HG03045 (cell line): Measurements from ENCODE around the gene PTPRN2.

ENCODE experiments used
- ATAC-seq: cut with Tn5 transposase; IDR thresholded peaks from one replicate; pipeline ENCODE4 v1.9.1; 2021; ENCODE audit warnings: mild to moderate bottlenecking, moderate library complexity; ENCODE audit not compliant: unreplicated experiment

PTPRN2 gene

DNA sequence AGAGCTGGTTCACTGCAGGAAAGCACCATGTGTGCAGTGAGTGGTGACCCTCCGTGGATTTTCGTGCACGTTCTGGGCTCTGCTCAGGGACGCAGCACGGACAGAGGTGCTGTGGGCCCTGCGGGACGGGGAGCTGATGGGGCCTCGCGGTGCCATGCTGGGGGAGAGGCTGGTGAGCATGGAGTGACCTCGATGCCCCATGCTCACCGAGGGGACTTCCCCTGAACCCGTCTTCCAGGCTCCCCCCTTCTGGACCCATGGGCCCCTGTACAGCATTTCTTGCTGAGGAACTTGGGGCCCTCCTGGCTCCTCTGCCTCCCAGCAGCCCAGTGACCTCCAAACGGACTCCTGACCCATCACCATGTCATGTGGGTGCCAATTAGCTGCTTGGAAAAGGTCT lies 997.1 kb downstream of the PTPRN2 start:
- ATAC-seq: no peak

DNA sequence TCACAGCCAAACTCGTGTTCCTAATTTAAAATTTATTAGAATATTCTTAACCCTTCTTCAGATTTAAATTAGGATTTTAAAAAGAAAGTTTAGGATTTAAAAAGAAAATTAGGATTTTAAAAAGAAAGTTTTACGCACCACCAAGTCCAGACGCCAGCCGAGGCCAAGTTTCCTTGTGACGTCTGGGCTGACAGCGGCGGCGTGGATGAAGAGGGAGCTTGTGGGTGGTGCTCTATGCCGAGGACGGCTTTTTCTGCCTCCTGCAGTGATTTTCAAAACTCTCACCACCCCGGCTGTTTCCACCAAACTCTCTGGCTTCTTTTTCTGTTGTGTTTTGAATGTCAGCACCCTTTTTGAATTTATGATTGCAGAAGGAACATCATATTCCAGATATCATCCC lies 997.9 kb downstream of the PTPRN2 start:
- ATAC-seq: no peak

DNA sequence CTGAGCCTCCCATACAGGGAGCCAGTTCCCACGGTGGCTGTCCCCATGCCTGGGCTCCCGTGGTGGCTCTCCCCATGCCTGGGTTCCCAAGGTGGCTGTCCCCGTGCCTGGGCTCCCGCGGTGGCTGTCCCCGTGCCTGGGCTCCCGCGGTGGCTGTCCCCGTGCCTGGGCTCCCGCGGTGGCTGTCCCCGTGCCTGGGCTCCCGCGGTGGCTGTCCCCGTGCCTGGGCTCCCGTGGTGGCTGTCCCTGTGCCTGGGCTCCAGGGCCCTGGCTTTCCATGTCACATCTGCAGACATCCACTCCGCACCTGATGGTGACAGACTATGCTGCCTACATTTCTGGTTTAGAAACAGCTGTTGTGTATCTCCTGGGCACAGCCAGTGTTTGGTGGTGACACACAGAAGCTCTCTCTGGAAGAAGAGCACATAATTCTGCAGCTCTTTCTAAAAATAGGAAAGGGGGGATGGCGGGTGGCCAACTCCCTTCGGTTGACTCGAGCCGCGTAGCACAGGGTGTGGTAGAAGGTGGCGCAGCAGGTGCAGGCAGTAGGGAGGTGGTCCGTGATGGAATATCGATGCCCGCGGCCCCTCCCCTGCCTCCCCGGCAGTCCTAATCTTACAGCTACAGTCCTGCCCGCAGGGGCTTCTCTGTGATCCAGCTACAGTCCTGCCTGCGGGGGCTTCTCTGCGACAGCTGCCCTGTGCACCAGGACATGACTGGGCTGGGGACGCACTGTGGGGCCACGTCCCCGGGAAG lies 999.6 kb downstream of the PTPRN2 start:
- no peak for ATAC-seq

DNA sequence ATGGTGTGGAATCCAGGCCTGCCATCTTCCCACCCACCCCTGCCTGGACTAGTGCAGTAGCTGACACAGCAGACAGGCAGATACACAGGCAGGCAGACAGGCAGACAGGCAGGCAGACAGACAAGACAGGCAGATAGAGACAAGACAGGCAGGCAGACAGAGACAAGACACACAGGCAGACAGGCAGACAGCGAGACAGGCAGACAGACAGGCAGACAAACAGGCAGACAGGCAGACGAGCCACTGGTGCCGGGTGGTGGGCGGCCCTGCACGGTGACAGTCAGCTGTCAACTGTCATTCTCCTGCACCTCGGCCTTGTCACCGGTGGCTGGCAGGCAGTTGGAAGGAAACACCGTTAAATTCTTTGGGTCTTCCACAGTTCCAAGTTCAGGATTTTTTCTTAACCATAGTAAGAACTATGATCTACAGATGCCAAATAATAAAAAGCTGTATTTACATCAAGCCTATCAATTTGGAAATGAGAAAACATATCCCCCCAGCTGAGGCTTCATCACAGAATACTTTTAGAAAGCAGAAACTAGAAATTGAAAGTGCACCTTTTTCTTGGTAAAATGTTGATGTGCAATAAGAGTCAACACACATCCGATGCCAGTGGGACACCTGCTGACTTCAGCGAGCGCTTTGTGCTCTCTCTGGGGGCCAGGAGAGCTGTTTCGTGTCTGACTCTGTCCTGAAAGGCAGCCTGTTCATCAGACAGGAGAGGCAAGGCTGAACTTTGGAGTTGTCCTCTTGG lies 1000.4 kb downstream of the PTPRN2 start:
- no peak for ATAC-seq

DNA sequence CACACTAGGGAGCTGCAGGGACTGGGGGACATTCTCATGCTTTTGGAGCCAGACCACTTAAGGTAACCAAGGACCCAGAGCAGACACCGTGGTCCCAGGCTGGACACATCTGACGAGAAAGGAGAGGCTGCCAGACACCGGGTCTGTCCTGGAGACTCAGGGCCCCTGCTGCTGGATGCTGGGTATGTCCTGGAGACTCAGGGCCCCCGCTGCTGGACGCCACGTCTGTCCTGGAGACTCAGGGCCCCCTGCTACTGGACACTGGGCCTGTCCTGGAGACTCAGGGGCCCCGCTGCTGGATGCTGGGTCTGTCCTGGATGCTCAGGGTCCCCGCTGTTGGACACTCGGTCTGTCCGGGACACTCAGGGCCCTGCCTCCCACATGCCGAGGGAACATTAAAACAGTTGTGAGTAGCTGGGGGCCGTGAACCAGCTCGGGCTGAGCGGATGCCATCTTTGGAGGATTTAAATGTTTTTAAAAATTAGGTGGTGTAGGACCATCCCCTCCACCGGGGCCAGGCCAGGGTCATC lies 1001.1 kb downstream of the PTPRN2 start:
- ATAC-seq: no peak

DNA sequence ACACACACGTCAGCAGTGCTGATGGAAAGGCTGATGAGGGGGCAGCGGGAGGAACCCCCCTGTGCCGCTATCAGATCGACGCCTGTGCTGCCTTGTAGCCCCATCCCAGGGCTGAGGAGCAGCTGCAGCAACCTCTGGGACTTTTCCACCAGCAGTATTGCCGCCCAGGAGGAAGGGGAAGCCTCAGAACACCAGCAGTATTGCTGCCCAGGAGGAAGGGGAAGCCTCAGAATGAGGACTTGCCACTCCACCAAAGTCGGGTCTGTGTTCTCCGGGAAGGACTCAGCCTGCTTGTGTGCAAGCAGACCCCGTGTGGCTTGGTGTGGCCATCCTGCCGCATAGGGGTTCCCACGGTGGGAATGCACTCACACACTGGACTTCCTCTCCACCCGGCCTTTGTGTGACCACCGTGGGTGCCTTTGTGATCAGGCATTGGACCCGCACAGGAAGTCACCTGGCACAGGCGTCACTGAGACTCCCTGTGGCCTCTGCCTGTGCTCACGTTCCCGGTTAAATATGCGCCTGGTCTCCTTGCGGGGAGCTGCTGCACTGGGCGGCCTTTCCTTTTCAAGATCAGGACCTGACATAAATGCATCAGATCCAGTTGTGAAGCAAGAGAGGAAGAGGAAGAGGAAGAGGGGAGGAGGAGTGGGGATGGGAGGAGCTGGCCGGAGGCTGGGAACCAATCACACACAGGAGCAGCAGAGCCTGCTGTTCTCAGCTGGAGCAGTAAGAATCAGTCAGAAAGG lies 1002.3 kb downstream of the PTPRN2 start:
- ATAC-seq: no peak

DNA sequence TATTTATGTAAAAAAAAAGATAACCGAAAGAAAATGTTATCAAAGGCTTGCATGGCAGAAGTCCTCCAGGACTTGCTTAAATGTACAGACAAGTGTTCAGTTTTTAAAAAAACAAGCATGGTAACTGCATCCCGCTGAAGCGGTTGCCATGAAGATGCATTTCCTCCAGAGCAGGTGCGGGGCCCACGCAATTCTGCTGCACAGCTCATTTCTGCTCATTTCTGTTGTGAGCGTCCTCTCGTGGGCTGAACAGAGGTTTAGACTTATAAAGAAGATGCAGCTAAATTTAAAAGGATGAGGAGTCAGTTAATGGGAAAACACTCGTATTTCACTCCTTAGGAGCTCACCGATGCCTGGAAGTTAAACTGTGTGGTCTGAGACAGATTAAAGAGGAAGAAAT lies 1003.2 kb downstream of the PTPRN2 start:
- no peak for ATAC-seq

DNA sequence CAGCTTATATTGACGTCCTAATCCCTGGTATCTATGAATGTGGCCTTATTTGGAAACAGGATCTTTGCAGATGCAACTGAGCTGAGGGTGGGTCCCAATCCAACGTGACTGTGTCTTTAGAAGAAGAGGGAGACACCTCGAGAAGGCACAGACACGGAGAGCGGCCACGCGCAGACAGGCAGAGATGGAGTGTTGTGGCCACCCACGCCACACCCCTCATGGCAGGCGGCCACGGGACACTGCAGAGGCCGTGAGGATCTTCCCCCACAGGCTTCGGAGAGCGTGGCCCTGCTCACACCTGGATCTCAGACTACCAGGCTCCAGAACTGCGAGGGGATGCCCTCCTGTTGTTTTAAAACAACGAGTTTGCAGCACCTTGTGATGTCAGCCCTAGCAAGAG lies 1005.9 kb downstream of the PTPRN2 start:
- ATAC-seq: no peak

DNA sequence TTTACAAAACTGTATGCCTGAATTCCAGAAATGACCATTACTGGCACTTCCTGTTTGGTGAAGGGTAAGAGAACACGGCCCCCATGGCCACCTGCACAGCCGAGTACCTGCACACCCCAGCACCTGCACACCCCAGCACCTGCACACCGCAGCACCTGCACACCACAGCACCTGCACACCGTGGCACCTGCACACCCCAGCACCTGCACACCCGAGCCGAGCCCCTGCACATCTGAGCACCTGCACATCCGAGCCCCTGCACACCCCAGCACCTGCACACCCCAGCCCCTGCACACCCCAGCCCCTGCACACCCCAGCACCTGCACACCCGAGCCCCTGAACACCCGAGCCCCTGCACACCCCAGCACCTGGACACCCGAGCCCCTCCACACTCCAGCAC lies 1007.3 kb downstream of the PTPRN2 start:
- no peak for ATAC-seq

DNA sequence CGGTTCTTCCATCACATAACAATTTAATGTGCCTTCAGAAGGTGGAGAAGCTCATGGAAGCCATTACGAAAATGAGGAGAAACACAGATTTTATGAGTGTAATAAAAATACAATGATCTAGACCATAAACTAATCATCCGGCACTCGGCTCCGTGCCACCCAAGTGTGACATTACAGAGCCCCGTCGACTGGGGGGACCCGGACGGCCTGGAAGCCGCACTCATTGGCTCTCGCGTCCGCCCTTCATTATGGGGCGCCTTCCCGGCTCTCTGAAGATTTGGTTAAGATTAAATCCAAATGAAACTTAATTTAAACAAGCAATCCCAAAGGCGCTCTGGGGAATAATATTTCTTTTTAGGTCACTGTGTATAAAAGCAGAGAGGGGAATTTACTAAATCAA lies 1008.2 kb downstream of the PTPRN2 start:
- ATAC-seq: no peak

DNA sequence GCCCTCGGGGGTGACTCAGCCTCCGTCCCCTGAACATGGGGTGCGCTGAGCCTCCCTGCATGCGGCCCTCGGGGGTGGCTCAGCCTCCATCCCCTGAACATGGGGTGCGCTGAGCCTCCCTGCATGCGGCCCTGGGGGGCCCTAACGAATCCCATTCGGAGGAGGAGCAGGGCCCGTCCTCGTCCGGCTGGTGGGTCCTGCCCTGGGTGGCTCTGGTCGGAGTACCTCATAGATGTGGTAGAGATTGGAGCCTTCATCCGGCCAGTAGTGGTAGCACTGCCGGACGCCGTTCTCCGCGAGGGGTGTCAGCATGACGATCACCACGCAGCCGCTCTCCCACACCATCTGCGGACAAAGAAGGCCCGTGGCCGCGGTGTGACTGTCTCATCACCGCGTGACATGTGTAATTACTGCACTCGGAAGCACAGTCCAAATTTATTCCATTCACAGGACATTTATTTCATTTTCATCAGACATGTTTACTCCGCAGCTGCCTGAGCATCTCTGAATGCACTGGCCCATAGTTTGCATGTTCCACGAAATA lies 1009.8 kb downstream of the PTPRN2 start:
- ATAC-seq: no peak

DNA sequence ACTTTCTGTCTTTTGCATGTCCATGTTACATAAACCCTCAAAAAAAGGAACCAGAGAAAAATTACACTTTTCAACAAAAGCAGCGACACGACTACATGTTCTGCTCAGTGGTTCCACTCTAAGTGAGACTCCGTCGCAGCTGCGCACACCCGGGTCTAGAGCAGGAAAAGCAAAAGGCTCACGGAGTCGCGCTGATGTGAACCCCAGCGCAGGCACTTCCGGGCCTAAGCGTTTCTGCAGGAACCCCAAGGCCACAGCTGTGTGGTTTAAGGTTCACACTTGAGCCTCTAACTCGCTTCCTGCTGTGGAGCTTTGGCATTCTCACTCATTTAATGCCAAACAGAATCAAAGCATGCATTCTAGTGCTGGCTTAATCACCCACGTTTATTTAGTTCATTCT lies 1010.6 kb downstream of the PTPRN2 start:
- no peak for ATAC-seq

DNA sequence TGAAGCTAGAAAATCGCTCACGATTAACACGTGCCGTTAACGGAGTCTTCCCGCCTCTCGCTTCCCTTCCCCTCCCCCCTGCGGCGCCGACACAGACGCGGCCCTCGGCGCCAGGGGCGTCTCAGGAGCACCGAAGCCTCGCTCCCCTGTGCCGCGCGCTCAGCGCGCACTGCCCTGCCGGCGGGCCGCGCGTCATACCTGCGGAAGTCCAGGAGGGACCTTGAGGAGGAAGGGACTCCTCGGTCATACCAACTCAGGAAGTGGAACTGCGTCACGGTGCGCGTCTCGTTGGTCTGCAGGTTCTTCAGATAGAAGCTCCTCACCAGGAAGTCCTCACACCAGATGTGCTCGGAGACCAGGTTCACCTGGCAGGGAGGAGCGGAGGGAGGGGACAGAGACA lies 1011.2 kb downstream of the PTPRN2 start:
- no peak for ATAC-seq

DNA sequence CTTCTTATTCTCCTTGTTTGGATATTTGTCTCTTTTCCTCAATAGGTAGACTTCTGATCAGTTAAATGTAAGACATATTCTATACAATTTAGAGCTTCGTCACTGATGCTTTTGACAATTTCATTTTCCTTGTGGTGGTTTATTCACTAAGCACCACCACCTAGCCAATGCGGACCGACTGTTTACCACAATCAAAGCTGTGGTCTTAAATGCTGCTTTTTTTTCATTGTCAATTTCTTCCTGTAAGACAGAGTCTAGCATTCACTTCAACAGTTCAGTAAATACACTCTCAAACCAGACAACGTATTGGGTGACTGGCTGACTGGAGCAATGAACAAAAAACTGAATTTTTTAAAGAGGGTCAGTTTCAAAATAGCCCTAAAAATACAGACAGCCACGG lies 1011.8 kb downstream of the PTPRN2 start:
- ATAC-seq: no peak

DNA sequence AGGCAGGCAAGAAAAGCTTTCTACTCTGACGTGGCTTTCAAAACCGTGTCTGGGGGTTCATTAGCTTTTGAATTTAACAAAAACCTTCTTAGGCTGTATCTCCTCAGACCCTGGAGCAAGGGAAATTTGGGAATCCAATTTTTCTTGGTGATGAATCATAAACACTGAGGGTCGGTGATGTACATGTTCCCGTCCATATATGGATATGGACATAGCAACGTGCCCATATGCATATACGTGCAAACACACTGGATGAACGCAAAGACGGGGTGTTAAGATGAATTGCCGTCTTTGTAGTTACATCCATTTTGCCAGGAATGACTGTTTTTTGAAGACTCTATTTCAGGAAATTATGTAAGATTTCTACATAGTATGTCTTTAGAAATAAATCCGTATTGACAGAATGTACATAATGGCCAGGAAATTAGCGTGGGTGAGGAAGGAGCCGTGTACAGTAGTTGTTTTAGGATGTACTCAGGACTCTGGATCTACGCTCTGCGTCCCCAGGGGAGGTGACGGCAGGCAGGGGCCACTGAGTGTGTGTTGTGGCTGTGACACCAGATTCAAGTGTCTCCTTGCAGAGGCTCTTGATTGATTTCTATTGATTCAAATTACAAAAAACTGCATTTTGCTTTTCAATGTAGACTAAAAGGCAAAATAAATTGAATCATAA lies 1012.6 kb downstream of the PTPRN2 start:
- no peak for ATAC-seq

DNA sequence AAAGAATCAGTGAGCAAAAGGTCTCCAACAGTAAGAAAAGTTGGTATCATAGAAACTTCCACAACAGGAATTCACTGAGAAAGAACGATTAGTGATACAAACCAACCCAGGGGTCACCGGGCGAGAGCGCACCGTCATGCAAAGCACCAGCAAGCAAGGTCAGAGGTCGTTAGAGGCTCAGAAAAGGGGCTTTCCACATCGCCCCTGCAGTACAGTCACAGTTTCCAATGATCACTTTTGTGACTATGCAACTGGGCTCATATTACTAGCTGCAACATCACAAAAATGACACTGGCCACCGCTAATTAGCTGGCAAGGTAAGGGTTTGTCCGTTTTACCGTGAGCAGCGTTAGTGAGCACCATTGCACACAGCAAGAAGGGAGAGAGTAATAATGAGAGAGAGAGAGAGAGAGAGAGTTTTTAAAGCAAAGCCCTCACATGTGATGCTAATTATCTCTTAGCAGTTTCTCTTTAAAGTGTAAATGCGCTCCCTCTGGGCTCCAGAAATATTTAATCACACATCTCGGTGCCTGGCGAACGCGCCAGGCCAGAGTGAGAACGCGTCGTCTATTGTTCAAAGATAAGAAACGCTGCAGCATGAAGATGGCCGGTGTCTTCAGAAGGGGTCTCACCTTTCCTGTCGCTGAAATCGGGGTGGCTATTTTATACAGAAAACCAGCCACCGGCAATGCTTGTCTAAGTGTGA lies 1013.4 kb downstream of the PTPRN2 start:
- no peak for ATAC-seq

DNA sequence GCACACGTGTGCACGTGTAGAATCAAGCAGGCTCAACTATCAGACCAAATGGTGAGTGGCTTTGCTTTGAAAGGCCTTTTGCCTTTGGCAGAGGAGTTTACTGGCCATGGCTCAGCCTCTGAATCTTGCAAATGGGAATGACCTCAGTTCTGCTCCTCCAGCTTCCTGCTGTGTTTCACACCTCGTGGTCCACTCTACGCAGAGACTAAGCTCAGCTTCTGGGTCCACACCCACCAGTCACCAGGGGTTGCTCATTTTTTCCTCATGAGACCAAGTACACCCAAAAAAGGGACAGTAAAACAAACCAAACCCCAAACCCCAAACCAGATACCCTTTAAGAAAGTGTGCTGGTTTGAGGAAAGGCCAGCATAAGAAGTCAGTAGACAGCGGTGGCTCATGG lies 1014.4 kb downstream of the PTPRN2 start:
- ATAC-seq: no peak

DNA sequence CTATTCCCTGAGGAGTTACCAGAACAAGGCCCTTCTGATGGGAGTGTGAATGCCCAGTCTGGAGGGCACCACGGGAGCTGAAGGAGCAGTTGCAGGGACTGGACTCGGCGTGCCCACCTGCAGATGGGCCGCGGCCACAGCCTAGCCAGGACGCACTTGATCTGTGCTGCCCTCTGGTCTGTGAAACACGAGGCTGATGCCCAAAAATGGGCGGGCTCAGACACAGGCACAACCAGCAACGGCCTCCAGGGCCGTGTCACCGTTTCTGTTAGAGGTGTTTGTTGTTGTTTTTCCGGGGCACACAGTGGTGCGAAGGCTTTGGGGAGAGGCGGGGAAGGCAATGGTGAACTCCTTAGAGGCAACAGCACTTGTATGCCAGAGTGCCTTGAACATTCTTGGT lies 1015.0 kb downstream of the PTPRN2 start:
- no peak for ATAC-seq

DNA sequence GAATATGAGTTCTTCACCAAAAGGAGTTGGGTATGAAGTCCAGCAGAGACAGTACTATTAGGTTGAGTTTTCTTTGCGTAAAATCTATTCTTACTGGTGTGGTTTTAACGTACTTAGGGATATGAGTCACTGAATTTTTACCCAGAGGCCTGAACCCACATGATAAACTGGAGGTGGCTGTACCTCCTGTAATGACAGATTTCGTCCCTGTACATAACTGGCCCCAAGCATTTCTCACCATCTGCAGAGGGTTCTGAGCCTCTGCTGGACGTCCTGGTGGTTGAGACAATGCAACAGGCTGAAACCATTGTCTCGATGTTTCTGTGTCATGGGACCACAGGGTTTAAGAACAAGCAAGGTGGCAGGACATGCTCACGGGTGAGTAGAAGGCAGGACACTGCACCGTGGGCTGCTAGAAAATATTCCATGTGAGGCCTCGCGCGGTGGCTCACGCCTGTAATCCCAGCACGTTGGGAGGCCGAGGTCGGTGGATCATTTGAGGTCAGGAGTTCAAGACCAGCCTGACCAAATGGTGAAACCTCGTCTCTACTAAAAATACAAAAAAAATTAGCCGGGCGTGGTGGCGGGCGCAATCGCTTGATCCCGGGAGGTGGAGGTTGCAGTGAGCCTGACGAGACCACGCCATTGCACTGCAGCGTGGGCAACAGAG lies 1017.0 kb downstream of the PTPRN2 start:
- no peak for ATAC-seq

DNA sequence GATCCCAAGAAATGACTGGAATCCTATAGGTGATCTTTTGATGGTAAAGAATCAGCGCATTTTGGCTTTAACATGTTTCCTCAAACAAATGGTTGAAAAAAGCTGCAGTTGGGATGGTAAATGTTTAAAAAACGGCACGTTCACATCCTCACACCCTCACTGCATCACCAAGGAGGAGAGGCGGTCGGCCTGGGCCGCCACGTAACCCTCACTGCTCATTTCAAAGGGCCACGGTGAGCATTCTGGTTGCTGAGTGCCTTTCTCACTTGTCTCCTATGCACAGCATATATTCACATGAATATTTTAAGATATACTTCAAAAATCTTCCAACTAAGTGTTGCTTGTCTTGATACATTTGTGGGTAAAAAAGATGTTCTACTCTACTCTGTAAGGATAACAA lies 1017.7 kb downstream of the PTPRN2 start:
- ATAC-seq: no peak
